Bronchial epithelial cell (primary cell): Measurements from ENCODE around the gene OR5K1. TPM values are rescaled to one million over a fixed set of nuclear protein-coding genes. Genes with fewer than 3 reads are reported as not detected.
A peak's percentile ranks its signal among the peaks of the same experiment; 100 is the strongest.

ENCODE experiments used
- DNase-seq: peaks from one replicate; pipeline ENCODE4 v3.0.0-alpha.2; 2010; ENCODE audit warnings: low read depth
- FAIRE-seq: peaks from 2 replicates; lab custom pipeline; 2011; peaks lifted over from hg19 to GRCh38; lab: Jason Lieb, UNC
- H3K27me3 ChIP-seq: 2 replicates; pipeline ENCODE4 v1.5.1; 2011; ENCODE audit warnings: low read length; ENCODE audit not compliant: control insufficient read depth, insufficient read depth
- H3K36me3 ChIP-seq: 2 replicates; pipeline ENCODE4 v1.5.1; 2011; ENCODE audit warnings: low read length; ENCODE audit not compliant: control insufficient read depth, insufficient read depth
- H3K4me3 ChIP-seq: 2 replicates; pipeline ENCODE4 v1.5.1; 2011; ENCODE audit warnings: mild to moderate bottlenecking, low read depth, low read length, control low read depth
- CTCF ChIP-seq: IDR thresholded peaks from 2 replicates; pipeline ENCODE4 v1.5.1; 2011; ENCODE audit warnings: mild to moderate bottlenecking, moderate library complexity, low read length, control low read depth, inconsistent platforms; ENCODE audit not compliant: insufficient read depth, severe bottlenecking
- total RNA-seq: library from RNA; depleted of rRNA; stranded (reverse); fragments of >200 nt; gene quantifications from 2 replicates; pipeline ENCODE4 v1.2.1, GENCODE V29; 2014

OR5K1 gene
- total RNA-seq, 1 donor from 2014 or later = not detected

- TF ChIP-seq CTCF = no peak
- peak; percentile 43 for DNase-seq
- H3K4me3 ChIP-seq = no peak overlapping the region
- no peaks in the 10 kb centered on the region for H3K36me3 ChIP-seq
- no peaks in the 10 kb centered on the region for H3K27me3 ChIP-seq
- FAIRE-seq = no peak
These were observed 39.0 kb downstream of the OR5K1 start for GRCh38 chr3:98501863-98502576.

GRCh38 chr3:98504539-98504938 lies 41.5 kb downstream of the OR5K1 start:
- DNase-seq (no peak), FAIRE-seq (no peak)
- Histone ChIP-seq H3K4me3 (no peak overlapping the region), H3K27me3 (no peaks in the 10 kb centered on the region), H3K36me3 (no peaks in the 10 kb centered on the region)
- TF ChIP-seq CTCF = no peak

GRCh38 chr3:98508582-98508981 lies 45.6 kb downstream of the OR5K1 start:
- H3K4me3 ChIP-seq = no peak overlapping the region
- FAIRE-seq (no peak), DNase-seq (no peak)
- no peak for TF ChIP-seq CTCF
- H3K27me3 ChIP-seq = no peaks in the 10 kb centered on the region
- H3K36me3 ChIP-seq = no peaks in the 10 kb centered on the region

- no peak for TF ChIP-seq CTCF
- peak; percentile 73 for DNase-seq
- no peaks in the 10 kb centered on the region for H3K27me3 ChIP-seq
- FAIRE-seq = no peak
- no peak overlapping the region for H3K4me3 ChIP-seq
- H3K36me3 ChIP-seq = peaks cover 5% of the 10 kb centered on the region
These were observed 49.6 kb downstream of the OR5K1 start for GRCh38 chr3:98512576-98512975.

- Histone ChIP-seq H3K27me3 (no peaks in the 10 kb centered on the region), H3K4me3 (no peak overlapping the region), H3K36me3 (peaks cover 5% of the 10 kb centered on the region)
- DNase-seq (peak; percentile 99), FAIRE-seq (peak; percentile 99)
- no peak for TF ChIP-seq CTCF
These were observed 50.1 kb downstream of the OR5K1 start for GRCh38 chr3:98513091-98513511.

- no peak for FAIRE-seq
- DNase-seq = peak; percentile 12
- peaks cover 6% of the 10 kb centered on the region for H3K36me3 ChIP-seq
These were observed 50.7 kb downstream of the OR5K1 start for GRCh38 chr3:98513736-98514135.

More at GRCh38 chr3:98513736-98514135, 50.7 kb downstream of the OR5K1 start:
- no peaks in the 10 kb centered on the region for H3K27me3 ChIP-seq
- no peak overlapping the region for H3K4me3 ChIP-seq
- no peak for TF ChIP-seq CTCF
